BLaER1 treated with 17β-estradiol and CSF1 and Interleukin-3, amounts not matched to agents 10 nM and 100 nM (cell line): ENCODE results near the gene TMPRSS9.
"Not testable (repeated sequence)": the region's sequence is repeated elsewhere in the genome, so short reads cannot be mapped to it uniquely, and the experiment has no call there.

Experiments
- H3K27ac ChIP-seq, 11 experiments: shearing (Covaris generic); formaldehyde crosslinking; 2 replicates each; pipeline ENCODE4 v1.8.1; 2022
- H3K27me3 ChIP-seq, 11 experiments: shearing (Covaris generic); formaldehyde crosslinking; 2 replicates each; pipeline ENCODE4 v1.8.1; 2022
- H3K36me3 ChIP-seq, 11 experiments: shearing (Covaris generic); formaldehyde crosslinking; 2 replicates each; pipeline ENCODE4 v1.8.1; 2022
- H3K4me1 ChIP-seq, 10 experiments: shearing (Covaris generic); formaldehyde crosslinking; 2 replicates each; pipeline ENCODE4 v1.8.1; 2022
- H3K4me2 ChIP-seq, 11 experiments: shearing (Covaris generic); formaldehyde crosslinking; 2 replicates each; pipeline ENCODE4 v1.8.1; 2022
- H3K4me3 ChIP-seq, 10 experiments: shearing (Covaris generic); formaldehyde crosslinking; 2 replicates each; pipeline ENCODE4 v1.8.1; 2022
- H3K9ac ChIP-seq, 11 experiments: shearing (Covaris generic); formaldehyde crosslinking; 2 replicates each; pipeline ENCODE4 v1.8.1; 2022
- H3K9me3 ChIP-seq, 11 experiments: shearing (Covaris generic); formaldehyde crosslinking; replicated peaks in 1 of 11; 2 replicates each; pipeline ENCODE4 v1.8.1; 2022
- H4K20me1 ChIP-seq, 11 experiments: shearing (Covaris generic); formaldehyde crosslinking; 2 replicates each; pipeline ENCODE4 v1.8.1; 2022
- Cebpa-rat ChIP-seq, 11 experiments: shearing (Covaris generic); IDR thresholded peaks; 2 replicates each; pipeline ENCODE4 v1.8.1; 2022

The TMPRSS9 gene

GRCh38 chr19:2389594-2389993 is 29.5 kb downstream of the TMPRSS9 start:
- H3K4me2 ChIP-seq: no peak overlapping the region
- H3K9me3 ChIP-seq: peaks cover 0 to 11% (median 8%) of the 10 kb centered on the region in 11 experiments; a peak in 9 of 22 replicates
- H4K20me1 ChIP-seq: no peaks in the 10 kb centered on the region
- no peaks in the 10 kb centered on the region for H3K36me3 ChIP-seq
- no peak overlapping the region for H3K9ac ChIP-seq
- peaks cover 13 to 35% (median 30%) of the 10 kb centered on the region in 10 experiments for H3K4me1 ChIP-seq
- H3K27ac ChIP-seq: no peak overlapping the region
- no peak overlapping the region for H3K4me3 ChIP-seq
- H3K27me3 ChIP-seq: peaks cover 0 to 11% (median 0%) of the 10 kb centered on the region in 11 experiments; a peak in 1 of 22 replicates
- no peak for TF ChIP-seq Cebpa-rat (IDR thresholded peaks at IDR 0.05)

GRCh38 chr19:2391118-2391725 is 31.2 kb downstream of the TMPRSS9 start:
- no peak for TF ChIP-seq Cebpa-rat (IDR thresholded peaks at IDR 0.05)
- H3K9me3 ChIP-seq: peaks cover 0 to 11% (median 8%) of the 10 kb centered on the region in 11 experiments; a peak in 9 of 22 replicates

GRCh38 chr19:2392366-2392765 is 32.3 kb downstream of the TMPRSS9 start:
- Histone ChIP-seq H3K4me3 (no peak overlapping the region), H3K27me3 (peaks cover 0 to 11% (median 0%) of the 10 kb centered on the region in 11 experiments; a peak in 1 of 22 replicates), H3K9me3 (peaks cover 0 to 11% (median 8%) of the 10 kb centered on the region in 11 experiments; a peak in 9 of 22 replicates), H4K20me1 (no peaks in the 10 kb centered on the region), H3K36me3 (no peaks in the 10 kb centered on the region), H3K9ac (no peak overlapping the region), H3K4me2 (no peak overlapping the region), H3K27ac (no peak overlapping the region), H3K4me1 (peaks cover 18 to 45% (median 35%) of the 10 kb centered on the region in 10 experiments)
- no peak for TF ChIP-seq Cebpa-rat (IDR thresholded peaks at IDR 0.05)

More at GRCh38 chr19:2391118-2391725, 31.2 kb downstream of the TMPRSS9 start:
- H4K20me1 ChIP-seq: no peaks in the 10 kb centered on the region
- H3K4me2 ChIP-seq: 0 out of 22 replicates have a peak overlapping the region, but pooled peaks of 2 of the 11 experiments have one; percentile 3 to 25
- no peaks in the 10 kb centered on the region for H3K36me3 ChIP-seq
- H3K4me1 ChIP-seq: peaks cover 18 to 44% (median 35%) of the 10 kb centered on the region in 10 experiments
- H3K4me3 ChIP-seq: no peak overlapping the region
- H3K9ac ChIP-seq: no peak overlapping the region
- peaks cover 0 to 11% (median 0%) of the 10 kb centered on the region in 11 experiments; a peak in 1 of 22 replicates for H3K27me3 ChIP-seq
- H3K27ac ChIP-seq: no peak overlapping the region

- H3K27me3 ChIP-seq, H4K20me1 ChIP-seq, H3K9ac ChIP-seq, H3K36me3 ChIP-seq, H3K4me3 ChIP-seq, H3K27ac ChIP-seq: not testable (repeated sequence)
- peak overlapping the region in 3 of 11 experiments; percentile 36 to 74 (median 73); a peak in 4 of 22 replicates for H3K4me2 ChIP-seq
- H3K4me1 ChIP-seq: peaks cover 18 to 45% (median 35%) of the 10 kb centered on the region in 10 experiments
- H3K9me3 ChIP-seq: peaks cover 0 to 11% (median 8%) of the 10 kb centered on the region in 11 experiments; a peak in 9 of 22 replicates
Measured at GRCh38 chr19:2392899-2393298, 32.8 kb downstream of the TMPRSS9 start.

DNA sequence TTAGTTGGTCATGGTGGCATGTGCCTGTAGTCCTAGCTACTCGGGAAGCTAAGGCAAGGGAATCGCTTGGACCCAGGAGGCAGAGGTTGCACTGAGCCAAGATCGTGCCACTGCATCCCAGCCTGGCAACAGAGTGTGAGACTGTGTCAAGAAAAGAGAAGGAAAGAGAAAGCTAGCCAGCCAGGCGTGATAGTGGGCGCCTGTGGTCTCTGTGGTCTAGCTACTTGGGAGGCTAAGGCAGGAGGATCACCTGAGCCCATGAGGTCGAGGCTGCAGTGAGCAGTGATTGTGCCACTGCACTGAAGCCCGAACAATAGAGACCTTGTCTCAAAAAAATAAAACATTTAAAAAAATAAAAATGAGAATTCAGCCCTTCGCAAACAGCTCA is 34.0 kb downstream of the TMPRSS9 start:
- Histone ChIP-seq H4K20me1 (no peaks in the 10 kb centered on the region), H3K27ac (peak overlapping the region in 6 of 11 experiments; percentile 2 to 53 (median 22); a peak in 9 of 22 replicates), H3K4me2 (peak overlapping the region; percentile 30 to 83 (median 58)), H3K9ac (0 out of 22 replicates have a peak overlapping the region, but pooled peaks of 1 of the 11 experiments have one; percentile 9), H3K36me3 (no peaks in the 10 kb centered on the region), H3K4me1 (peaks cover 18 to 45% (median 35%) of the 10 kb centered on the region in 10 experiments), H3K4me3 (no peak overlapping the region), H3K27me3 (no peaks in the 10 kb centered on the region), H3K9me3 (peaks cover 0 to 11% (median 8%) of the 10 kb centered on the region in 11 experiments; a peak in 9 of 22 replicates)
- TF ChIP-seq Cebpa-rat (IDR thresholded peaks at IDR 0.05): no peak

GRCh38 chr19:2394442-2395292 is 34.6 kb downstream of the TMPRSS9 start:
- Histone ChIP-seq H3K4me2 (peak overlapping the region; percentile 30 to 83 (median 58); a peak in 21 of 22 replicates), H3K9me3 (peaks cover 0 to 11% (median 8%) of the 10 kb centered on the region in 11 experiments; a peak in 9 of 22 replicates), H3K36me3 (no peaks in the 10 kb centered on the region), H3K27ac (peak overlapping the region in 6 of 11 experiments; percentile 2 to 53 (median 22); a peak in 8 of 22 replicates), H3K27me3 (no peaks in the 10 kb centered on the region), H3K4me1 (peaks cover 18 to 45% (median 35%) of the 10 kb centered on the region in 10 experiments), H3K4me3 (no peak overlapping the region), H3K9ac (0 out of 22 replicates have a peak overlapping the region, but pooled peaks of 1 of the 11 experiments have one; percentile 9), H4K20me1 (no peaks in the 10 kb centered on the region)
- TF ChIP-seq Cebpa-rat (IDR thresholded peaks at IDR 0.05): 0 out of 22 replicates have a peak, but pooled peaks of 1 of the 11 experiments have one; percentile 31

- H4K20me1 ChIP-seq, H3K4me3 ChIP-seq, H3K9ac ChIP-seq, H3K27ac ChIP-seq, H3K36me3 ChIP-seq, H3K27me3 ChIP-seq: not testable (repeated sequence)
- Histone ChIP-seq H3K4me1 (peaks cover 18 to 45% (median 35%) of the 10 kb centered on the region in 10 experiments), H3K4me2 (peak overlapping the region in 6 of 11 experiments; percentile 49 to 74 (median 64); a peak in 8 of 22 replicates), H3K9me3 (peaks cover 0 to 11% (median 8%) of the 10 kb centered on the region in 11 experiments; a peak in 9 of 22 replicates)
Measured at GRCh38 chr19:2395293-2395829, 35.3 kb downstream of the TMPRSS9 start.

DNA sequence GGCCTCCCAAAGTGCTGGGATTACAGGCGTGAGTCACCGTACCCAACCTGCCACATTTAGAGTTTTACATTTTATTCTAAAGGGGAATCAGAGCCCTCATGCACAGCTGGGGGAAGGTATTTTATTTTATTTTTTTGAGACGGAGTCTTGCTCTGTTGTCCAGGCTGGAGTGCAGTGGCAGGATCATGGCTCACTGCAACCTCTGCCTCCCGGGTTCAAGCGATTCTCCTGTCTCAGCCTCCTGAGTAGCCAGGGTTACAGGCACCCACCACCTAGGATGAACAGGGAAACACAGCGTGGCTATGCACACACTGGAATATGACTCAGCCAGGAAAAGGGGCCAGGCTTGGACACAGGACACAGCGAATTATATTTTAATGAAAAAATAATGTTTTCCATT is 37.1 kb downstream of the TMPRSS9 start:
- H3K9ac ChIP-seq, H4K20me1 ChIP-seq, H3K27me3 ChIP-seq, H3K4me2 ChIP-seq, H3K27ac ChIP-seq, H3K4me3 ChIP-seq, H3K36me3 ChIP-seq: not testable (repeated sequence)
- Histone ChIP-seq H3K4me1 (peaks cover 18 to 37% (median 30%) of the 10 kb centered on the region in 10 experiments), H3K9me3 (peaks cover 0 to 11% (median 8%) of the 10 kb centered on the region in 11 experiments; a peak in 9 of 22 replicates)
